Epithelial cell of esophagus (primary cell): ENCODE results near the gene LRRC71.

Experiments used
- DNase-seq: peaks from one replicate; pipeline ENCODE4 v3.0.0; 2010; ENCODE audit warnings: low read depth
- H3K4me3 ChIP-seq: 2 replicates; pipeline ENCODE4 v1.5.1; 2011; ENCODE audit warnings: mild to moderate bottlenecking, low read length, control low read depth
- TF ChIP-seq, protein P1 (sequence below): IDR thresholded peaks from 2 replicates; pipeline ENCODE4 v1.5.1; 2011; ENCODE audit warnings: low read depth, mild to moderate bottlenecking, low read length, control low read depth, inconsistent platforms; ENCODE audit not compliant: insufficient read depth; ENCODE audit errors: missing control alignments

Gene LRRC71

DNA sequence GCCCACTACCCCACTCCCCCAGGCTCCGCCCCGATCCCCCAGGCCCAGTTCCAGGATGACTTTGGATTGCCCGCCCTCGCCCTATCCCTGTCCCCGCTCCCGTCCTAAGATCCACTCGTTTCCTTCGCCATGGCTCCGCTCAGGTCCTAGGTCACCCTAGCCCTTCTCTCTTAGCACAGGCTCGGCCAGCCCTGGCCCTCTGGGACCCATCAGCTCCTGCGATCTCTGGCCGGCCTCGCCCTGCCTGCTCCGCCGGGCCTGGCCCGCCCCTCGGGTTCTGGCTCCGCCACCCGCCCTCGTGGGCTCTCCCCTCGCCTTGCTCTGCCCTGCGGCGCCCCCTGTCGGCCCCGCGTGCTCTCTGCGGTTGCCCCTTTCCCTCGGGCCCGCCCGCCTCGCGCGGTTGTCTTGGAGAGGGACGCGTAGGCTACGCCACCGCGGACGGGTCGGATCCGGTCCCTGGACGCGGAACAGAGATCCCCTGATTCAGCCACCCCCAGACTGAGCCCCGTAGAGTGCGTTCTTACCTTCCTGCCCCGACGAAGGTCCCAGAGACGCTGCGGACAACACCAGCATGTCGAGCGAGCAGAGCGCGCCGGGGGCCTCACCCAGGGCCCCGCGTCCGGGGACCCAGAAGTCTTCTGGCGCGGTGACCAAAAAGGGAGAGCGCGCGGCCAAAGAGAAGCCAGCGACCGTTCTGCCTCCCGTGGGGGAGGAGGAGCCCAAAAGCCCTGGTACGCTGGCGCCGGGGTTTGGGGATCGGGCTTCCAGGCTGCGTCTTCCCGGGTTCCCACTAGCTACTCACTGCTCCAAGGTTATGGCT, at the start of gene LRRC71:
LRRC71 (plus strand) TSS at position 400 of the 820 bp plus-strand sequence; CDS start at position 572, 172 bp downstream.
- peak; percentile 73 for DNase-seq
- peak within 1 kb of the TSS; percentile 23 for H3K4me3 ChIP-seq
- TF ChIP-seq, protein P1, sequence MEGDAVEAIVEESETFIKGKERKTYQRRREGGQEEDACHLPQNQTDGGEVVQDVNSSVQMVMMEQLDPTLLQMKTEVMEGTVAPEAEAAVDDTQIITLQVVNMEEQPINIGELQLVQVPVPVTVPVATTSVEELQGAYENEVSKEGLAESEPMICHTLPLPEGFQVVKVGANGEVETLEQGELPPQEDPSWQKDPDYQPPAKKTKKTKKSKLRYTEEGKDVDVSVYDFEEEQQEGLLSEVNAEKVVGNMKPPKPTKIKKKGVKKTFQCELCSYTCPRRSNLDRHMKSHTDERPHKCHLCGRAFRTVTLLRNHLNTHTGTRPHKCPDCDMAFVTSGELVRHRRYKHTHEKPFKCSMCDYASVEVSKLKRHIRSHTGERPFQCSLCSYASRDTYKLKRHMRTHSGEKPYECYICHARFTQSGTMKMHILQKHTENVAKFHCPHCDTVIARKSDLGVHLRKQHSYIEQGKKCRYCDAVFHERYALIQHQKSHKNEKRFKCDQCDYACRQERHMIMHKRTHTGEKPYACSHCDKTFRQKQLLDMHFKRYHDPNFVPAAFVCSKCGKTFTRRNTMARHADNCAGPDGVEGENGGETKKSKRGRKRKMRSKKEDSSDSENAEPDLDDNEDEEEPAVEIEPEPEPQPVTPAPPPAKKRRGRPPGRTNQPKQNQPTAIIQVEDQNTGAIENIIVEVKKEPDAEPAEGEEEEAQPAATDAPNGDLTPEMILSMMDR: peak; percentile 55

DNA sequence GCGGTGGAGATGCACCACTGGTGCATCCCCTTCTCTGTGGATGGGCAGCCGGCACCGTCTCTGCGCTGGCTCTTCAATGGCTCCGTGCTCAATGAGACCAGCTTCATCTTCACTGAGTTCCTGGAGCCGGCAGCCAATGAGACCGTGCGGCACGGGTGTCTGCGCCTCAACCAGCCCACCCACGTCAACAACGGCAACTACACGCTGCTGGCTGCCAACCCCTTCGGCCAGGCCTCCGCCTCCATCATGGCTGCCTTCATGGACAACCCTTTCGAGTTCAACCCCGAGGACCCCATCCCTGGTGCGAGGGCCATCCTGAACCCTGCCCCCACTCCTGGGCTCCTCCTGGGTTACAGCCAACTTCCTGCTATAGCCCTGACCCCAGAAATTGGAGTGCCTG, 46.8 kb upstream of the LRRC71 start:
- no peak for DNase-seq
- TF ChIP-seq, protein P1: no peak
- H3K4me3 ChIP-seq: no peak overlapping the region

DNA sequence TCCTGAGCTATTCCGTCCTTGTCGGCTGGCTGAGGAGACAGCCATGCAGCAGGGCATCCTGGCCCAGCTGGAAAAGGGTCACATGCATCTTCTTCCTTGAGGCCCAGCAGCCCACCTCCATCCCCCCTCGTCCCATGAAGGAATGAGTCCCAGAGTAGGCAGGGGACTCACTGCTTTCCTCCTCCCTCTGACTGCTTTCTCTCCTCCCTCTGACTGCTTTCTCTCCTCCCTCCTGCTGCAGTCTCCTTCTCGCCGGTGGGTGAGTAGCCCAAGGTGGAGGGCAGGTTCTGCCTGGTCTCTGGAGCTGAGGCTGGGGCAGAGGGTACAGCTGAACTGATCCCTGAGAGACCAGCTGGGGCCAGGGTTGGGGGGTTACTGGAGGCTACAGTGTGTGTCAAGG, 46.3 kb upstream of the LRRC71 start:
- no peak for DNase-seq
- H3K4me3 ChIP-seq: no peak overlapping the region
- TF ChIP-seq, protein P1: no peak

DNA sequence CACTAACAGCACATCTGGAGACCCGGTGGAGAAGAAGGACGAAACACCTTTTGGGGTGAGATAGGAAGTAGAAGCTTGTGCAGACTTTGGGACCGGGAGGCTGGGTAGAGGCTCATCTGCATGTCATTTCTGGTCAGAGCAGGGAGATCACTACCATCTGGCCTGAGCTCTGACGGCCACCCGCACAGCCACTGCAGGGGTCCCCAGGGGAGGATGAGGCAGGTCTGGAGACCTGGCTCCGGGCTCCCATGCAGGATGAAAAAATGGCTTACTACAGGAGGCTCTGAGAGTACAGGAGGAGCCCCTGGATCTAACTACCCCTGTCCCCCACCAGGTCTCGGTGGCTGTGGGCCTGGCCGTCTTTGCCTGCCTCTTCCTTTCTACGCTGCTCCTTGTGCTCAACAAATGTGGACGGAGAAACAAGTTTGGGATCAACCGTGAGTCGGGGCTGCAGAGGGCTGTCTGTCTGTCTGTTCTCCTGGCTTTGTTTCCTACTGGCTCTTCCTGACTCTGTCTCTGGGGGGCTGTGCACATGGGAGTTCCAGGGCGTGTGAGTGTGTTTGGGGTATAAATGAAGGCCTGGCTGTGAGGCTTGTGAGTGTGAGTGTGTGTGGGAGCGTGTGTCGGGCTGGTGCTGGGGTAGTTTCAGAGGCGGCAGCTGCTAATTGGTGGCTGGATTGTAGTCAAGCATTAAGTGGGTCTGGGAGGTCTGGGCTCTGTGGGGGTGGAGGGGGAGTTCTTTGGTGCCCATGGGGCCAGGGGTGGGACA, 45.7 kb upstream of the LRRC71 start:
- TF ChIP-seq, protein P1: no peak
- no peak for DNase-seq
- H3K4me3 ChIP-seq: no peak overlapping the region

DNA sequence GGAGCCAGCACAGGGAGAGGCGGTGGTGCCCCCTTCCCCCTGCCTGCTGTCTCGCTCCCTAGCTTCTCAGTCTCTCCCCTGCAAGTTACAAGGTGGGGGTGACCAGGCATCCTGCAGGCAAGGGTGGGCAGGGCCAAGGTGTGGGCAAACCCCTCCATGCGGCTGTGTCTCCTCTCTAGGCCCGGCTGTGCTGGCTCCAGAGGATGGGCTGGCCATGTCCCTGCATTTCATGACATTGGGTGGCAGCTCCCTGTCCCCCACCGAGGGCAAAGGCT, 45.2 kb upstream of the LRRC71 start:
- no peak overlapping the region for H3K4me3 ChIP-seq
- DNase-seq: no peak
- TF ChIP-seq, protein P1: no peak

DNA sequence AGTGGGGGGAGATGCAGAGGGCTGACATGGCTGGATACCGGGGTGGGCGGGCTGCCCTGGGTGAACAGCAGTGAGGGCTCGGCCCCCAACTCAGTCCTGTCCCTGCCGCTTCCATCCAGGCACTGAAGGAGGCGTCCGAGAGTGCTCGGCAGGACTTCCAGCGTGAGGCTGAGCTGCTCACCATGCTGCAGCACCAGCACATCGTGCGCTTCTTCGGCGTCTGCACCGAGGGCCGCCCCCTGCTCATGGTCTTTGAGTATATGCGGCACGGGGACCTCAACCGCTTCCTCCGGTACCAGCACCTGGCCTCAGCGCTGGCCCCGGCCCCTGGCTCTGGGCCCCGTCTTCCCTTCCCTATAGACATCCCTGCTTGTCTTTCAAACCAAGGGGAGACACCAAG, 44.2 kb upstream of the LRRC71 start:
- TF ChIP-seq, protein P1: peak; percentile 41
- H3K4me3 ChIP-seq: no peak overlapping the region
- DNase-seq: peak; percentile 29
